HG03571 (cell line): ENCODE results near the gene CSAD.
A peak's percentile ranks its signal among the peaks of the same experiment; 100 is the strongest.
"Not testable (repeated sequence)": the region's sequence is repeated elsewhere in the genome, so short reads cannot be mapped to it uniquely, and the experiment has no call there.

Experiments used
- ATAC-seq: cut with Tn5 transposase; IDR thresholded peaks from one replicate; pipeline ENCODE4 v1.9.1; 2021; ENCODE audit not compliant: unreplicated experiment

Gene CSAD

DNA sequence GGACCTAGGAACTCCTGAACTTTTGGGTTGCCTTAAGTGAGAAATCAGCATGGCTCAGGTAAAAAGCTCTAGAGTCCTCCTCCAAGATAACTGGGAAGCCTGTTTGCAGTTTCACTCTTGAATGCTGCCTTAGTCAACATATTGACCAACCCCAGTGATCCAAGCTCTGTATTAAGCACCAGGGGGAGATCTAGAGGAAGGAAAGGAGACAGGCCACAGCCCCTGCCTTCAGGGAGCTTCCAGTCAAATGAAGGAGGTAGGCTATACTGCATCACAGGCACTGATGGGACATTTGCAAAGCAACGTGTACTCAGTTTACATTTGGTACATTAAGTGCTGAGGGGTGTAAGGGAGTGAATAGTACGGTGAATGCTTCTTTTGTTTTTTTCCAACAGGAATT is 1.2 kb upstream of the CSAD start:
- no peak for ATAC-seq

DNA sequence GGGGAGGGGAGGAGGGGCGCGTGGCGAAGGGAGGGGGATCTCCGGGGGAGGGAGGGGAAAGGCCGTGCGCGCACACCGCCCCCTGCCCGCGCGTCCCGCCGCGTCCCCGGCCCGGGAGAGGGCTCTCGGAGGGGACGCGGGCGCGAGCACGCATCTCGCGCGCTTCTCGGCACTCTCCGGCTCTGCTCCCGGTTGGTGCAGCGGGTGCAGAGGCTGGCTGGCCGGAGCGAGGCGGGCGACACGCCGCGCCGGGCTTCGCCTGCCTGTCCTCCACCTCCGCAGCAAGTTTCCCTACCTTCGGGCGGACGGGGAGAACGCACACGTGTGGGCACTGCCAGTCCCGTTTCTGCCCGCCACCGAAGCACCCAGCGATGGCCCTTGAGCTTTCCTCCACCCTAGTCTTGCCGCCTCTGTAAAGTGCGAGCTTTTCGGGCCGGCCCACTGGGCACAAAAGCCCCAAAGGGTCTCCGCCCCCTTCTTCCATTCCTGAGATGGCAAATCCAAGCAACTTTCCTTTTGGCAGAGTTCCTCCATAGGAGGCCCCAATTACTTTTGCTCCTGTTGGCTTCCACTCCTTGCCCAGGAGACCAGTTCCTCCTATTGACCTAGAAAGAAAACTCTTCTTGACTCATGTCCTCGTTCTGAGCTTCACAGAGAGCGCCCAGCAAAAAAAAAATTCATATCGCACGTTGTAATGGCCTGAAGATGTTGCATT is 363 bp upstream of the CSAD start:
- ATAC-seq, result peak; percentile 52

DNA sequence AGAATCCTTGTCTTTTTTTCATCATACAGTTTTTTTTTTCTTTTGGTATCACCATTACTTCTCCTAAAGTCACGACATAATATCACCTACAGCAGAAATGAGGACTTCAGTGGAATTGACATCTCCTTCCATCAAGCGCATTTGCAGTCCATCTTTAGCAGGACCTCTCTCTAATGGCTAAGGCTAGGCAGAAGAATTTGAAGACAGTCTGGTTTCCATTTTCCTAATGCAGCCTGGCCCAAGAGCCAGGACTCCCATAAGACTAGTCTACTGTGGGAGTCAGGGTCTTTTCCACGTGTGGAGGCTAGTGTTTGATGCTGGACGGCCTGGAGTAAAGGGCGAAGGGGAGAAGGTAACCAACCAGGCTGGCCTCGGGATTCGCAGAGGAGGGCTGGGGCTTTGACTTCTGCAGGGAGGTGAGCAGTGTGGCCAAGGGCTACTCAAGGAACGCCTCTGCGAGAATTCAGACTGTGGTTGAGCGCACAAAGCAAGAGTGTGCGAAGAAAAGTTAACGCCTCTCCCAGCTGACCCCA is 972 bp downstream of the CSAD start:
- peak; percentile 9 for ATAC-seq

DNA sequence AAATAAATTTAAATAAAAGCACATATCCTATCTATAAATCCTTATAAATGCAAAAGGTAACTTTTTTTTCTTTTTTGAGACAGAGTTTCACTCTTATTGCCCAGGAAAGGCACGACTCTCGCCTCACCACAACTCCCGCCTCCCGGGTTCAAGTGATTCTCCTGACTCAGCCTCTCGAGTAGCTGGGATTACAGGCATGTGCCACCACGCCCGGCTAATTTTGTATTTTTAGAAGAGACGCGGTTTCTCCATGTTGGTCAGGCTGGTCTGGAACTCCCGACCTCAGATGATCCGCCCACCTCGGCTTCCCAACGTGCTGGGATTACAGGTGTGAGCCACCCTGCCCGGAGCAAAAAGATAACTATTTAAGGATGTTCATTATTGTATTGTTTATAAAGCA is 1.9 kb downstream of the CSAD start:
- ATAC-seq, result not testable (repeated sequence)

DNA sequence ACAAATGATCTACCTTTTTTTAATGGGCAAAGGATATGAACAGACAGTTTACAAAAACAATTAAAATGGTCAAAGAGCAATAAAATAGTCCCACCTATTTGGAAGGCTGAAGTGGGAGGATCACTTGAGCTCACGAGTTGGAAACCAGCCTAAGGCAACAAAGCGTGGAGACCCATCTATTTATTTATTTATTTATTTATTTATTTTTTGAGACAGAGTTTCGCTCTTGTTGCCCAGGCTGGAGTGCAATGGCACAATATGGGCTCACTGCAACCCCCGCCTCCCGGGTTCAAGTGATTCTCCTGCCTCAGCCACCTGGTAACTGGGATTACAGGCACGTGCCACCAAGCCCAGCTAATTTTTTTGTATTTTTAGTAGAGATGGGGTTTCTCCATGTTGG is 3.3 kb downstream of the CSAD start:
- ATAC-seq, result not testable (repeated sequence)

DNA sequence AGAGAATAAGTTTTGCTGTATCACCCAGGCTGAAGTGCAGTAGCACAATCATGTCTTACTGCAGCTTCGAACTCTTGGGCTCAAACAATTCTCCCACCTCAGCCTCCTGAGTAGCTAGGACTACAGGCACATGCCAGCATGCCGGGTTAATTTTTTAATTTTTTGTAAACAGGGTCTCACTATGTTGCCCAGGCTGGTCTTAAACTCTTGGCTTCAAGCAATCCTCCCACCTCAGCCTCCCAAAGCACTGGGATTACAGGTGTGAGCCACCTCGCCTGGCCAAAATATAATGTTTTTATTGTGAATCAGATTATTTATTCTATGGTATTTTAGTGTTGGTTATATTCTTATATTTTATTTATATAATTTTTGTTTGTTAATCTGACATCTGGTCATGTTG is 4.0 kb downstream of the CSAD start:
- no peak for ATAC-seq

DNA sequence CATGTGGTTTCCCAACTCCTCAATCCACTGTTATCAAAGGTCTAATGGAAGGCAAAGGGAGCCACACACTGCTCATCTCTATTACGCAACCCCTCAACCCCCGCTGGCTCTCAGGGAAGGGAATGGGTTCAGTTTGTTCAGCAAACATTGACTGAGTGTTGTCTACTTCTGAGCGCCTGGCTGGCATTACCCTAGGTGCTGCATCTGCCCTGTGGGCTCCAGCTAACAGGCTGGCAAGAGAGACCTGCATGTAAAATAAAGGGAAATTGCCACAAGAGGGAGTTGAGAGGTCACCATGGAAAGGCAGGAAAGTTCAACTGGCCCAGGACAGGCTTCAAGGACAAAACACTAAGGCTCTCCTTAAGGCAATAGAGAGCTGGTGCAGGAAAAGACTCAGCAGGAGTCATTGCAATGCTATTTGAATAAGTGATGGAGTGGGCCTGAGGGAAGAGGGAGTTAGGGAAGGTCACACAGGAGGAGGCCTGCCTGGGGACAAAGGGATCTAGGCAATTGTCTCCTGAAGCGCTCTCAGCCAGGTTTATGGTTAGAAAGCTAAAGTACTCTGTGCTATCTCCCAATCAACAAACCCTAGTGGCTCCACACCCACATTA is 5.7 kb downstream of the CSAD start:
- ATAC-seq, result no peak

DNA sequence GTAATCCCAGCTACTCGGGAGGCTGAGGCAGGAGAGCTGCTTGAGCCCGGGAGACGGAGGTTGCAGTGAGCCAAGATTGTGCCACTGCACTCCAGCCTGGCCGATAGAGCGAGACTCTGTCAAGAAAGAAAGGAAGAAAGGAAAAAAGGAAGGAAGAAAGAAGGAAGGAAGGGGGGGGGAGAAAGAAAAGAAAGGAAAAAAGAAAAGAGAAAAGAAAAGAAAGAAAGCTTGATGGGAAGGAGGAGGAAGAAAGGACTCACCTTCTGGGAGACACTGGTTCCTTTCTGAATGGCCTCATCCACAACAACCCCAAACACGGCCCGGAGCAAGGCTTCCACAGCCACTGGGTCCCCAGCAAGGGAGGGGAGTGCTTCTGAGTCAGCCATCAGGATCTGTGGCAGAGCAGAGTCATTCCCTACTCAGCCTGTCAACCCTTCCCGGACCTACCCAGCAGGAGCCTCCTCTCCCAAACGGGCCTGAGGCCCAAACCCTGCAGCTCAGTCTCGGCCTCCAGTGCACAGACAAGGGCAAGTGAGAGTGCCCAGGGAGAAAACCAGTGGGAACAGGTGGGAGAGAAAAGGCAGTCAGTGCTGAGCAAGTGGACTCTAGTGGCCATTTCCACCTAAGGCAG is 7.5 kb downstream of the CSAD start:
- no peak for ATAC-seq

DNA sequence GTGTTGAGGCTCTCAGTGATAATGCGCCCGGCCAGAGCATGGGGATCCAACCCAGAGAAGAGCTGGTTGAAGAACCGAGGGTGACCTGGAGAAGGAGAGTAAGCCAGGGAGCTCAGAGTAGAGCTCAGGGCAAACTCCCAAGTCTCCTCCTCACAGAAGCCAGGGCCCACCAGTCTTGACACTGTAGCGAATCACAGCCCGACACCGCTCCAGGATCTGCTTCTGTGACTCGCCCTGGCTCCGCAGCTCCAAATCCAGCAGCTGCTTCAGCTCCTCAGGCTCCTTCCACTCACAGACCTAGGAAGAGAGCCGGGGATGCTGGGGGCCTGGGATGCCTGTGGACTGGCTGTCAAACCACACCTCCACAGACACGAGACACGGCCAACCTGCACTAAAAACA is 8.4 kb downstream of the CSAD start:
- ATAC-seq, result no peak

DNA sequence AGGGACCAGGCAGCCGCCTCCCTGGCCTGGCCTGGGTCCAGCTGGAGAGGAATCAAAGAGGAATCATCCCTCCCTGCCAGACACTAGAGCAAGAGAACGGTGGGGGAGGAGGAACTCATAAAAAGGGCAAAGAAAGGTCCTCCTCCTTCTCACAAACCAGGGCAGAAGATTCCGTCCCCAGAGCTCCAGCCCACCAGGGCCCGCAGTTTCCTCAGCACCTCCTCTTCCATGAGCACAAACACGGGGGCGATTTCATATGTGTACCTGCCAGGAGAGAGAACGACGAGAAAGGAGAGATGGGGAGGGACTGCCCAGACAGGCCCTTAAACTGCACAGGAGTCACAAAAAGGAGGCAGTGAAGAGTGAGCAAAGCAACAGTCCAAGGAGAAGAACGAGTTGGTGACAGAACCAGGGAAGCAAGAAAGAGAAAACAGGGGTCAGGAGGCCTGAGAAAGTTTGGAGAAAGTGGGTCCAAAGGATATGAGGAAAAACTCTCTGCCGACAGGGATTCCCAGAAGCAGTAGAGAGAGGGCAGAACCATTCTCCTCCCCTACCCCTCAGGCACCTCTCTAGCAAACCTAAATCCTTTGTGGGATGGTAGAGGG is 8.9 kb downstream of the CSAD start:
- no peak for ATAC-seq

DNA sequence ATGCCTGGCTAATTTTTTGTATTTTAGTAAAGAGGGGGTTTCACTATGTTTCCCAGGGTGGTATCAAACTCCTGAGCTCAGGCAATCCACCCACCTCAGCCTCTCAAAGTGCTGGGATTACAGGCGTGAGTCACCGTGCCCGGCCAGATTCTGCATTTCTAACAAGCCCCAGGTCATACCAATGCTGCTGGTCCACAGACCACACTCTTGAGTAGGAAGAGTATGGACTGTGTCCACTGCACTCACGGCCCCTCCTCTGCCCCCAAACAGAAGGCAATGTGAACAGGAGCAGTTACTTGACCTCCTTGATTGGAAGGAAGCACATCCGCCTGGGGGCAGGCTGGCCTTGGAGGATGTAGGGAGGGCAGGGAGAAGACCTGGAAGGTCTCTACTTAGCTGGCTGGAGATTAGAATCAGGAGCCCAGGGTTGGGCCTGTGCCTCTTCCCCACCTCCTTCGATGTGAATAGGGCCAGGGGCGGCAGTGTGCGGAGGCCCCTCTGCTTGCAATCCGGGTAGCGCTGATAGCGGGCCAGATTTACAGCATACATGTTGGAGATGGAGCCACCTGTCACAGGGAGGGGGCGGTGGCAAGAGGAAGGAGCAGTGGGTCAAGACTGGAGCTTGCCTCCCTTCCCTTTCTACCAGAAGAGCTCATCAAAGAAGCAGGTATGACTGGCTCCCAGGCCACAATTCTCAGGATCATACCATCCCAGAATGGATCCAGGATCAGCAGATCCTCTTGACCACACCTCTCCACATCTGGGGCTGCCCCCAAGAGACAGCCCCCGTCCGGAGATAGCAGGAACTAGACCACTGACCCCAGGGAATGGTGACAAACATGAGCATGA is 9.6 kb downstream of the CSAD start:
- no peak for ATAC-seq

DNA sequence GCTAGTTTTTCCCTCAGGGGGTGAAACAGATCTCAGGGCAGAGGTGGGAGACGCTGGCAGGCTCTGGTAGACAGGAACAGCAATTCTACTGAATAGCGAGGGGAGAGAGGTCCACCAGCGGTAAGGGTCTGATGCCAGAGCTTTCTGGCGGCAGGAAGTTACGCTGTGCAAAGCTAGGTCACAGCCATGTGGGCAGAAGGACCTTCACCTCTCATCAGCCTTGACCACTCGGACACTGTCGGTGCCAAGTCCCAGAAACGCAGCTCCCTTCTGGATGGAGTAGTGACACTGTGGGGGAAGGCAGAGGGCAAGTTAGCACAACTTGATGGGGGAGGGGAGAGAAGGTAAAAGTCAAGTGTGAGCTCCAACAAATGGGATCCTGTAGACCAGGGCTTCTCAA is 10.5 kb downstream of the CSAD start:
- no peak for ATAC-seq

DNA sequence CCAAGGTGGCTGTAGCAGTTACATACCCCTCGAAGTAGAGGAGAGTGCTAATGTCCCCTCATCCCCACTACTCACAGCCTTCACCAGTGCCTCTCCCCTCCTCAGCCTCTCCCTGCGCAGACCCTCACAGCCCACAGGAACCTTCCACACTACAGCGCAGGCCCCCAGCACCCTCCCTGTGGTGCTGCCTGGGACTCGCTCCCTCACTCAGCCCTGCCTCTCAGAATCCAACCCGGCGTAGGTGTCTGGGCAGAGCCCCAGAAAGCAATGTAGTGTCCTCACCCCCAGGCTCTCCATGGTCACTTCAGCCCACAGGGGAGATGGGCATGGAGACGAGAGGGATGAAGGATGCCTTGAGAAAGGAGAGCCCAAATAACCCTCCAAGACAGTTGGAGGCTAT is 11.1 kb downstream of the CSAD start:
- ATAC-seq, result no peak

DNA sequence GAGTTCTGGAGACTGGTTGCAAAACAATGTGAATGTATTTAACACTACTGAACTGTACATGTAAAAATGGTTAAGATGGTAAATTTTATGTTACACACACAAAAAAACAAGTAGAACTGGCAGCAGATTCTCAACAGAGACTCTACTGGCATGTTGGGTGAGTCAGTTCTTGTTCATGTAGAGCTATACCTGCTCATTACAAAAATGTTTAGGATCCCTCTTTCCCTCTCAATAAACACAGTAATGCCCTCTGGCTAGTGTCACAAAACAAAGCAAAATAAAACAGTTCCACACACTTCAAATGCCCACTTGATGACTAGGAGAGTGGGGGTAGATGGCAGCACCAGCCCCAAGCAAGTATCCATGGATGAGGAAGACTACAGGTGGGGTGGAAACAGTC is 13.9 kb downstream of the CSAD start:
- ATAC-seq, result no peak

DNA sequence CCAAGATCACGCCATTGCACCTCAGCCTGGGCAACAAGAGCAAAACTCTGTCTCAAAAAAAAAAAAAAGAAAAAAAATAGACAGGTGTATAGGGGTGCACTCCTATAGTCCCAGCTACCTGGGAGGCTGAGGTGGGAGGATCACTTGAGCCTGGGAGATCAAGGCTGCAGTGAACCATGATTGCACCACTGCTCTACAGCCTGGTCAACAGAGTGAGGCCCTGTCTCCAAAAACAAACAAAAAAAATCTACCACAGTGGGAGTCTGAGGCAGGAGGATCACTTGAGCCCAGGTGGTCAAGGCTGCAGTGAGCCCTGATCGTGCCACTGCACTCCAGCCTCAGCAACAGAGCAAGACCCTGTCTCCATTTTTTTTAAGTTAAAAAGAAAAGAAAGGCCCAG is 17.7 kb downstream of the CSAD start:
- ATAC-seq, result not testable (repeated sequence)

DNA sequence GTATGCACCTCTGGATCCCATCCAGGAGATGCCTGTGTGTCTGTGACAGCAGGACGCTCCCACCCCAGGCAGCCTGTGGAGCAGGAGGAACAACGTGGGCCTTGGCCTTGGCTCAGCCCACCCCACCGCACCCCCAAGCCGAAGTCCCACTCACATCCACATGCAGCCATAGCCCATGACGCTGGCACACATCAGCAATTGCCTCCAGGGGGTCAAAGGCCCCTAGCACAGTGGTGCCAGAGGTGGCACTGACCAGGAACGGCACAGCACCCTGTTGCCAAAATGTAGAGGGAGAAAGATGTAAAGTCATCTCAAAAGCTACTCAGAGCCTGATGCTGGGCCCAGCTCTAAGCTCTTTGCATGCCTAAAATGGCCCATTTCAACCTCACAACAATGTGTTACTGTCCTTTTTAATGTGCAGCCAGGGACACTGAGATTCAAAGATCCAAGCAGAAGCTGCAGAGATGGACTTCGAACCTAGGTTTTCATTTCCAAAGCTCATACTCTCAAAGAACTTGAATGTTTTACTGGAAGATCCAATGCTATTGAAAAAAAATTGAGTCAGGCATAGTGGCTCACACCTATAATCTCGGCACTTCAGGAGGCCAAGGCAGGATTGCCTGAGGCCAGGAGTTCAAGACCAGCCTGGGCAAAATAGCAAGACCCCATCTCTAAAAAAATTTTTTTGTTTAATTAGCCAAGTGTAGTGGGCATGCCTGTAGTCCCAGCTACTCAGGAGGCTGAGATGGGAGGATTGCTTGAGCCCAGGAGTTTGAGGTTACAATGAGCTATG is 19.4 kb downstream of the CSAD start:
- no peak for ATAC-seq

DNA sequence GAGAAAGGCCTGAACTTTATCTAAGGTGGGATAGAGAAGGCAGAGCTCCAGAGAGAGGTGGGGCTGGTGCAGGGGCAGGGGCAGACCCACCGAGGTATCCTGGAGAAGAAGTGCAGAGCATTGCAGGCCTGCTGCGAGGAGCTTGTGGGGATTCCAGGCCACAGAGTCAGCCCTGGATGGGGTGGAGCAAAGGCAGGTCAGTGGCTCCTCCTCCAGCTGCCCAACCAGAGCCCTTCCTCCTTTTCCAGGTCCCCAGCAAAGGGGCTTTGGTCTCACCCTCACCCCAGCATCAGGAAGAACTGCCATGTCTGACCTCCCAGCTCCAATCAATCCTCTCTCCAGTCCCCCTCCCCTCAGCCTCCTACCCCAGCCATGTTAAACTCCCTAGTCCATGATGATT is 20.1 kb downstream of the CSAD start:
- ATAC-seq, result no peak

DNA sequence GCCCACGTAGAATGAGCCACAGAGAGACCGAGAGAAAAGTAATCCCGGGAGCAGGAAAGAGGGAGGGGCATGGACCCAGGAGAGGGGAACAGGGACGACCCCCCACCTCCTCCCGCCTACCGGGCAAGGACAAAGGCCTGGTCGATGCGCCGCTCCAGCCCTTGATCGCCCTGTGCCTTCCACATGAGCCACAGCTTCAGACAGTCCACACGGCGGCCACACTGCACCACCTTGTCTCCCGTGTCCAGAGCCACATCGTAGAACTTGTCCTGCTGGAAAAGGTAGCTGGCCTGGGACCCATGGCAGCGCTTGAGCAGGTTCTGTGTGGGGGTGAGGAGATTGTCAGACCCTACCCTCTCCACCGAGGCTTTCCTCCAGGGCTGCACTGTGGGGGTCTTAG is 20.7 kb downstream of the CSAD start:
- no peak for ATAC-seq

DNA sequence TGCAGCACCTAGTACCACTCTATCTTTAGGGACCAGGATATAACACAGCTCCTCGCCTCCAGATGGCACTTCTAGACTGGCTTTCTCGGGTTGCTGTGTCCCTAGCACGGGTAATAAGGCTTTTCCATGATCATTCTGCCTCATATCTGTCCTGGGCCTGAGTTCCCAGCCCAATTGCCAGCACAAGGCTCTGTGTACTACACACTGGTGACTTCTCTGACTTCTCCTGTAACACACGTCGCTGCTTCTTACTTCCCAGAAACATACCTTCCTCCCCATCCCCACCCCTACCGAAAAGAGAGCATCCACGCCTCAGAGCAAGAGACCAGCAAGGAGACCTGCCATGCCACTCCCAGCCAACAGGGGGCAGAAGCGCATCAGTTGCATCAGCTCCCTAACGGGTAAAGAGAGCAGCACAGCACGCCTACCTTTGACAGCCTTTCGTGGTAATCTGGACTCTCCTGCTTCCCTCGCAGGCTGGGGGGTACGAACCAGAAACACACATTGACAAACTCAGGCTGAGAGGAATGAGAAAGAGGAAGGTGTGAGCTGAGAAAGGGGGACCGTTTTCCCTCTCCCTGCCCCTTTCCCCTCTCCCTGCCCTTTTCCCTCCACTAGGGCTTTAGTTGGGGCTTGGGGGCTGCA is 21.4 kb downstream of the CSAD start:
- ATAC-seq, result peak; percentile 59

DNA sequence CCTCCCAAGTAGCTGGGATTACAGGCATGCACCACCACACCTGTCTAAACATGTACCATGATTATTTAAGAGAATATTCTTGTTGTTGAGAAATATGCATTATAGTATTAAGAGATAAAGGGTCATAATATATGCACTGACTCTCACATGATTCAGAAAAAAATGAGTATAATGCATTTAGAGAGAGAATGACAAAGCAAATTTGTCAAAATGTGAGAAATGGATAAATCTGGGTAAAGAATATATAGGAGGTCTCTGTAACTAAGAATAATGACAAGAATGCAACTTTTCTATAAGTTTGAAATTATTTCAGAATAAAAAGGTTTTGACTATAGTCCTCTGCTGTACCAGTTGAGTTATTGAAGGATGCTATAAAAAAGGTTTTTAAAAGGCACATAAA is 28.3 kb downstream of the CSAD start:
- no peak for ATAC-seq
